Measurements from ENCODE around the gene PLCB1.

Gene PLCB1

DNA sequence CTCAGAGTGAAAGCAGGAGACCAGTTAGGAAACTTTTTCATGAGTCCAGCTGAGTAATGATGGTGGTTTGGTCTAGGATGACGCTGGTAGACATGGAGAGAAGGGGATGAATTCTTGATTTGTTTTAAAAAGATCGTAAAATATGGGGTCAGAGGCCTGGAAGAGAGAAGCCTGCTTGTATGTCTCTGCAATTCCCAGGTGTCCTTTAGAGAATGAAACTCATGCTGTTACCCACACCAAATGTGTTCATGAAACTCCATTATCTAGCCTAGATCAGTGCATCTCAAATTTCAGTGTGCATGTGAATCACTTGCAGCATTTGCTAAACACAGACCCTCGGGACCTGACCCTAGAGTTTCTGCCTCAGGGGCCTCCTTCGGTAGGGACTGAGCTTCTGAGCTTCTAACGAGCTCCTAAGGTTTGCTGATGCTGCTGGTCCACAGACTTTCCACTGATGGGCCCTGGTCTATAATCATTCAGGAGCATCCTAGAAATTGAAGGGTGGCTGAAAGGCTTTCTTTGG lies 634.9 kb downstream of the PLCB1 start:
- TF ChIP-seq, protein P1, sequence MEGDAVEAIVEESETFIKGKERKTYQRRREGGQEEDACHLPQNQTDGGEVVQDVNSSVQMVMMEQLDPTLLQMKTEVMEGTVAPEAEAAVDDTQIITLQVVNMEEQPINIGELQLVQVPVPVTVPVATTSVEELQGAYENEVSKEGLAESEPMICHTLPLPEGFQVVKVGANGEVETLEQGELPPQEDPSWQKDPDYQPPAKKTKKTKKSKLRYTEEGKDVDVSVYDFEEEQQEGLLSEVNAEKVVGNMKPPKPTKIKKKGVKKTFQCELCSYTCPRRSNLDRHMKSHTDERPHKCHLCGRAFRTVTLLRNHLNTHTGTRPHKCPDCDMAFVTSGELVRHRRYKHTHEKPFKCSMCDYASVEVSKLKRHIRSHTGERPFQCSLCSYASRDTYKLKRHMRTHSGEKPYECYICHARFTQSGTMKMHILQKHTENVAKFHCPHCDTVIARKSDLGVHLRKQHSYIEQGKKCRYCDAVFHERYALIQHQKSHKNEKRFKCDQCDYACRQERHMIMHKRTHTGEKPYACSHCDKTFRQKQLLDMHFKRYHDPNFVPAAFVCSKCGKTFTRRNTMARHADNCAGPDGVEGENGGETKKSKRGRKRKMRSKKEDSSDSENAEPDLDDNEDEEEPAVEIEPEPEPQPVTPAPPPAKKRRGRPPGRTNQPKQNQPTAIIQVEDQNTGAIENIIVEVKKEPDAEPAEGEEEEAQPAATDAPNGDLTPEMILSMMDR (IDR thresholded peaks at IDR 0.05) = no peak

DNA sequence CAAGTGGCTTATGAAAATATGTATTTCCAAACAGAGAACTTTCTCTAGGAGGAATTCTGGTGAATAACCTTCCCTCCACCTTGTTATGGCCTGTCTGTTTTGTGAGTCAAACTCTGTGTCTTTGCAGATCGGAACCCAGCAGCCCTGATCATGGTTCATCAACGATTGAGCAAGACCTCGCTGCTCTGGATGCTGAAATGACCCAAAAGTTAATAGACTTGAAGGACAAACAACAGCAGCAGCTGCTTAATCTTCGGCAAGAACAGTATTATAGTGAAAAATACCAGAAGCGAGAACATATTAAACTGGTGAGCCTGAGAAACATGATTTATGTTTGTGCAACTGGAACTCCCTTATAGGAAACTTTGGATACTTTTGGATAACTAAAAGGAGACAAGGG lies 642.3 kb downstream of the PLCB1 start:
- TF ChIP-seq, protein P1 (IDR thresholded peaks at IDR 0.05) = no peak

GRCh38 chr20:8777911-8778310 lies 645.8 kb downstream of the PLCB1 start:
- TF ChIP-seq, protein P1 (IDR thresholded peaks at IDR 0.05) = no peak

GRCh38 chr20:8778387-8778786 lies 646.3 kb downstream of the PLCB1 start:
- TF ChIP-seq, protein P1 (IDR thresholded peaks at IDR 0.05) = no peak

DNA sequence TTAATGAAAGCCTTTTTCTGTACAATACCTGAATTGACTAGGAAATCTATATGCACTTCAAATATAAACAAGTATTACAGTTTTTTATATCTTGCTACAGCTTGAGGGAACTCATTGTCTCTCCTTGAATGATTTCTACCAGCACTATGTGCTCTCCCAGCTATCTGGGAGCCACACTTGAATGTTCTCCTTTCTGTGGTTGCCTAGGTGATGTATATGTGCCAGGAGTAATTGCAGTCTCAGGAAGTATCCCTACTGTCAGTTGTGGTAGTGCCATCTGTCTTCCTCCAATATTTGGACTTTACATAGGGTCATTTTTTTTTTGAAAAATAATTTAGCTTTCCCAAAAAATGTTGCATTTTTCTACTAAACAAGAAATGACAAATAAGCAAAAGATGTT lies 648.8 kb downstream of the PLCB1 start:
- TF ChIP-seq, protein P1 (IDR thresholded peaks at IDR 0.05) = no peak

GRCh38 chr20:8782804-8783203 lies 650.7 kb downstream of the PLCB1 start:
- TF ChIP-seq, protein P1 (IDR thresholded peaks at IDR 0.05) = no peak

DNA sequence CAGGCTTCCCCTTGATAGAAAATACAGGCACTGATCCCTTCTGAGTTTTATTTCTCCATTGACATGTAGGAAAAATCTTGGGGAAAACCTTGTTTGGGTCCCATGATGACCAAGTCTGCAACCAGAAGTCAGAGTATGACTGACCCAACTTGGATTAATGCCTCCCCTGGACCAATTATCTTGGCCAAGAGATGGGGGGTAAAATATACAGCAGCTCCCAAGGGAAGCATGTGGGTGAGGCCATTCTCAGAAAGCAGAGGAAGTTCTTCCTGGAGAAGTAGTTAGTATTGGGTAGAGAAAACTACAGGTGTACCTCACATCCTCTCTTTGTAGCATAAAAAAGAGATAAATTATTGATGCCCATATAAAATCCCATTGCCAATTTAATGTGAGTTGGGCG lies 651.7 kb downstream of the PLCB1 start:
- TF ChIP-seq, protein P1 (IDR thresholded peaks at IDR 0.05) = no peak

DNA sequence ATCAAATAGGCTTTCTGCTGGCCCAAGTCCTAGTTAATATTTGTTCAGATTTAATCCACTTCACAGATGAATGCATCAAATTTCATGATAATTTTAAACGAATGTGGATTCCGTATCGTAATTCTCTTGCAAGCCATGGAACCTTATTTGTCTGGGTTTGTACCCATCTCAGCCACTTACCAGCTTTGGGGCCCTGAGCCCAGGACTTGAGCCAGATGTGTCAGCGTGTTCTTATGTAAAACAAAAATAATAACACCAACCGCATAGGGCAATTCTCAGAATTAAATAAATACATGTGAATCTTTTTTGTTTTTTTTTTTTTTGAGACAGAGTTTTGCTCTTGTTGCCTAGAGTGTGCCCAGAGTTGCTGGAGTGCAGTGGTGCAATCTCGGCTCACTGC lies 654.3 kb downstream of the PLCB1 start:
- TF ChIP-seq, protein P1 (IDR thresholded peaks at IDR 0.05) = no peak

All from LNCAP (cell line).